DMS153 treated with DMSO at 0.1 percent for 48 hours (cell line): Measurements from ENCODE around the gene TAS2R19.

ENCODE experiments used
- DNase-seq: peaks from one replicate; lab custom pipeline; 2025; ENCODE audit not compliant: unreplicated experiment; lab: John Stamatoyannopoulos, UW

The TAS2R19 gene

DNA sequence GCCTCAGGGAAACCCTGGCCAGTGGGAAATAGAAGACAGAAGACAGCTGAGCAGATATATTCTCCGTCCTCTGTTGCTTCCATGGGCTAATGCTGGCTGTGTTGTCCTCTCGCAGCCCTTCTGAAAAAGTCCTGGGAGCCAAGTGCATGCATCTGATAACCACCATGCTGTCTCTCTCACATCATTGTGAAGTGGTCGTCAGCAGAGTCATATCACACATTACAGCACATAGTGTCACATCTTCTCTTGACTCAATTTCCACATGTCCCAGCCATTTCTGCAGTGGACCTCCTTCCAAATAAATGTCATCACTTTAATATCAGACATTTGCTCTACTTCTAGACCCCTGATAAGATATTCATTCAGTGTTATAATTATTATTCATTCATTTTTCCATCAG is 28.1 kb downstream of the TAS2R19 start:
- DNase-seq: no peak

- no peak for DNase-seq
Measured at GRCh38 chr12:10989107-10989506, 33.3 kb downstream of the TAS2R19 start.

DNA sequence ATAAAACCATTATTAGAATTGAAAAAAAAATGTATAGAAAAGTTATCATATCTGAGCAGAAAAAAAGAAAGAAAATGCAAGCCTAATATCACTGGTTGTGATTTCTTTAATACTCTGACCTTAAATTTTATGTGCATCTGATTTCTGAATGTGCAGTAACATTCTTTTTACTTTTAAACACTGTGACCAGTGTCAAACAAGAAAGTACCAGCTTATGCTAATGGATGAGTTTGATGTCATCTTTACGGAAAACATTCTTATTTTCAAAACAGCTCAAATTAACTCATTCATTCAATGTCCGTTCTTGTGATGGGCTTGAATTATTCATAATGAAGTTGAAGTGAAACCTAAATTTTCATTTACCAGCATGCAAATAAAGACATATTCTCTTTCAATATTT is 35.6 kb downstream of the TAS2R19 start, which contains the start of gene TAS2R50:
Gene TAS2R50, minus strand, starts transcription at position 101 of the 400 bp plus-strand sequence. Its CDS starts 52 bp downstream, at position 49.
- DNase-seq: no peak

- DNase-seq: no peak
Measured at GRCh38 chr12:10982244-10982643, 40.2 kb downstream of the TAS2R19 start.

DNA sequence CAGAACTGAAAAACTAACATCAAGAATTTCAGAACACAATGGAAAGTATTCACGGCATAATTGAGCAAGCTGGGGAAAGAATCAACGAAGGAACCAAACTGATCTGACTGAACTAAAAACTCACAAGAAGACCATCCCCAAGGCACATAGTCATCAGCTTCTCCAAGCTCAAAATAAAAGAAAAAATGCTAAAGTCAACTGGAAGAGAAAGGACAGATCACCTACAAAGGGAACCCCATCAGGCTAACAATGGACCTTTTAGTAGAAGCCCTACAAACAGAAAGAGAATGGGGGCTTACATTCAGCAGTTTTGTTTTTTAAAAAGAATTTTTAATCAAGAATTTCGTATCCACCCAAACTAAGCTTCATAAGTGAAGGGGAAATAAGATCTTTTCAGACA is 47.5 kb downstream of the TAS2R19 start:
- DNase-seq: no peak
